Measurements from ENCODE around the gene ZBTB46.

The ZBTB46 gene

GRCh38 chr20:63754008-63754407 lies 77.1 kb downstream of the ZBTB46 start:
- H2BK12ac ChIP-seq (ENCODE audit: low read length): no peak overlapping the region
- H3K4ac ChIP-seq (ENCODE audit: low read depth, low read length): no peak overlapping the region
- H3K4me3 ChIP-seq (ENCODE audit: low read depth, low read length): no peak overlapping the region
- H3K14ac ChIP-seq (ENCODE audit: low read length): no peak overlapping the region
- H3K79me1 ChIP-seq (ENCODE audit: low read length): no peaks in the 10 kb centered on the region
- DNase-seq: no peak
- H3K23ac ChIP-seq (ENCODE audit: low read length): no peak overlapping the region
- no peak overlapping the region for H4K91ac ChIP-seq (ENCODE audit: low read depth, low read length)
- no peak overlapping the region for H2AFZ ChIP-seq (ENCODE audit: insufficient read depth, low read length, poor library complexity)
- H3K79me2 ChIP-seq (ENCODE audit: control insufficient read depth, insufficient read depth, low read length, poor library complexity): no peaks in the 10 kb centered on the region
- no peak overlapping the region for H3K4me2 ChIP-seq (ENCODE audit: low read length)
- H2AK5ac ChIP-seq (ENCODE audit: low read length): no peak overlapping the region
- no peaks in the 10 kb centered on the region for H3K27me3 ChIP-seq (ENCODE audit: insufficient read depth, low read length)
- WGBS (ENCODE audit: extremely low coverage, insufficient coverage, insufficient read length): no CpG with 5 or more reads among the region's 16 CpGs
- no peak overlapping the region for H4K8ac ChIP-seq (ENCODE audit: low read depth, low read length)
- H2BK120ac ChIP-seq (ENCODE audit: insufficient read depth, low read length, poor library complexity): no peak overlapping the region
- no peak overlapping the region for H3K27ac ChIP-seq (ENCODE audit: low read depth, low read length)
- peaks cover 7% of the 10 kb centered on the region for H3K9me3 ChIP-seq (ENCODE audit: insufficient read depth, low read depth, low read length)
- peaks cover 7 to 8% of the 10 kb centered on the region in 2 experiments for H3K36me3 ChIP-seq (ENCODE audit: control insufficient read depth in 1 of 2, insufficient read depth in 2 of 2, low read length in 2 of 2)
- H3K9ac ChIP-seq (ENCODE audit: low read length): no peak overlapping the region
- H2BK5ac ChIP-seq (ENCODE audit: low read depth, low read length, poor library complexity): no peak overlapping the region
- H3K4me1 ChIP-seq (ENCODE audit: control insufficient read depth in 1 of 2, insufficient read depth in 2 of 2, low read length in 2 of 2): no peaks in the 10 kb centered on the region
- H4K12ac ChIP-seq (ENCODE audit: low read depth, low read length): no peak overlapping the region
- no peak overlapping the region for H3K18ac ChIP-seq (ENCODE audit: low read length)

DNA sequence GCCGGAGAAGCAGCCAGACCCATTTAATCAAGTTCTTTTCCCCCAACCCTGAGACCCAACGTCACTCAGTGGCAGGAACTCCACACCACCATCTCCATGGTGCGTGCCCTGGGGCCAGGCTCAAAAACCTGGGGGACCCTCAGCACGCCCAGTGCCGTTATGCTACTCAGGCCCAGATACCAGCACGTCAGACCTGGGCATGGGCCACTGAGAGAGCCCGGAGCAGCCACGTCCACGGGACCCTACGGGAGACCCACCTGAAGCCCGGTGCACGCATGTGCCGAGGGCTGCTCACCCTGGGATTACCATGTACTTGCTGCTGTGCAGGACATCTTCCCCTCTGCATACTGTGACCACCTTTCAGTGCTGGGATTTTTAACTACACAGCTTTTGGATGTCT lies 77.7 kb downstream of the ZBTB46 start:
- Histone ChIP-seq H3K9ac (ENCODE audit: low read length) (no peak overlapping the region), H4K8ac (ENCODE audit: low read depth, low read length) (no peak overlapping the region), H3K79me1 (ENCODE audit: low read length) (no peaks in the 10 kb centered on the region), H4K12ac (ENCODE audit: low read depth, low read length) (no peak overlapping the region), H2AK5ac (ENCODE audit: low read length) (no peak overlapping the region), H2BK12ac (ENCODE audit: low read length) (no peak overlapping the region), H3K4me2 (ENCODE audit: low read length) (no peak overlapping the region), H2BK5ac (ENCODE audit: low read depth, low read length, poor library complexity) (no peak overlapping the region), H2AFZ (ENCODE audit: insufficient read depth, low read length, poor library complexity) (no peak overlapping the region), H4K91ac (ENCODE audit: low read depth, low read length) (no peak overlapping the region), H3K36me3 (ENCODE audit: control insufficient read depth in 1 of 2, insufficient read depth in 2 of 2, low read length in 2 of 2) (peaks cover 8 to 10% of the 10 kb centered on the region in 2 experiments), H3K23ac (ENCODE audit: low read length) (no peak overlapping the region), H3K14ac (ENCODE audit: low read length) (no peak overlapping the region), H3K27me3 (ENCODE audit: insufficient read depth, low read length) (no peaks in the 10 kb centered on the region), H3K4ac (ENCODE audit: low read depth, low read length) (no peak overlapping the region), H3K18ac (ENCODE audit: low read length) (no peak overlapping the region), H2BK120ac (ENCODE audit: insufficient read depth, low read length, poor library complexity) (no peak overlapping the region), H3K79me2 (ENCODE audit: control insufficient read depth, insufficient read depth, low read length, poor library complexity) (no peaks in the 10 kb centered on the region), H3K9me3 (ENCODE audit: insufficient read depth, low read depth, low read length) (peaks cover 7% of the 10 kb centered on the region), H3K27ac (ENCODE audit: low read depth, low read length) (no peak overlapping the region), H3K4me3 (ENCODE audit: low read depth, low read length) (no peak overlapping the region), H3K4me1 (ENCODE audit: control insufficient read depth in 1 of 2, insufficient read depth in 2 of 2, low read length in 2 of 2) (no peaks in the 10 kb centered on the region)
- DNase-seq: no peak
- no CpG with 5 or more reads among the region's 13 CpGs for WGBS (ENCODE audit: extremely low coverage, insufficient coverage, insufficient read length)

DNA sequence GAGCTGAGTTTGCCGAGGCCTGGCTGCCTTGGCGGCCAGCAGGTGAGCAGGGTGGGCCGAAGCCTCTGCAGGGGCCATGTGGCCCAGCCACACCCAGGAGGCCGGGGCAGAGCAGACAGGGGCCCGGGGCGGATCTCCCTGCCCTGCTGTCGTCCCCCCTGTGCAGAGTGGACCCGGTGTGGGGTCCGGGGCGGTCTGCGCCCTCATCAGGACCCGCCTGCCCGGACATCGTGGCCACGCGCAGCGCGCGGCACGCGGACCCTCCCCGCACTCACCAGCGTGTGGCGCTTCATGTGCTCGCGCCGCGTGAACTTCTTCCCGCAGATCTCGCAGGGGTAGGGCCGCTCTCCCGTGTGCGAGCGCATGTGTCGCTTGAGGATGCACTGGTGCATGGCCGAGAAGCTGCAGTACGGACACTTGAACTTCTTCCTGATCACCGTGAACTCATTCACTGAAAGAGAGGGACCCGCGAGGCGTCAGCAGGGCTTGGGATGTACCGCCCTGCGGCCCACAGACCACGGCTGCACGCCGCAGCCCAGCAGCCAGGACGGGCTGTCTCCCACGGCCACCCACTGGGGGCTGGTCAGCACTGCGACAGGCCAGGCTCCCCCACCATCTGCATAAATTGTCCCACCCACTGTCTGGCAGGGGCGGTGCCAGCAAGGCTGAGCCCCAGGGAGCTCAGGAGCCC lies 78.5 kb downstream of the ZBTB46 start:
- Histone ChIP-seq H3K79me2 (ENCODE audit: control insufficient read depth, insufficient read depth, low read length, poor library complexity) (no peaks in the 10 kb centered on the region), H3K27ac (ENCODE audit: low read depth, low read length) (no peak overlapping the region), H2BK5ac (ENCODE audit: low read depth, low read length, poor library complexity) (no peak overlapping the region), H4K8ac (ENCODE audit: low read depth, low read length) (no peak overlapping the region), H2AFZ (ENCODE audit: insufficient read depth, low read length, poor library complexity) (no peak overlapping the region), H3K4me1 (ENCODE audit: control insufficient read depth in 1 of 2, insufficient read depth in 2 of 2, low read length in 2 of 2) (no peaks in the 10 kb centered on the region), H3K4me2 (ENCODE audit: low read length) (no peak overlapping the region), H3K27me3 (ENCODE audit: insufficient read depth, low read length) (no peaks in the 10 kb centered on the region), H2BK120ac (ENCODE audit: insufficient read depth, low read length, poor library complexity) (no peak overlapping the region), H3K79me1 (ENCODE audit: low read length) (no peaks in the 10 kb centered on the region), H3K23ac (ENCODE audit: low read length) (no peak overlapping the region), H3K4ac (ENCODE audit: low read depth, low read length) (no peak overlapping the region), H3K9me3 (ENCODE audit: insufficient read depth, low read depth, low read length) (peaks cover 7% of the 10 kb centered on the region), H4K12ac (ENCODE audit: low read depth, low read length) (no peak overlapping the region), H4K91ac (ENCODE audit: low read depth, low read length) (no peak overlapping the region), H2BK12ac (ENCODE audit: low read length) (no peak overlapping the region), H3K14ac (ENCODE audit: low read length) (no peak overlapping the region), H3K18ac (ENCODE audit: low read length) (no peak overlapping the region), H3K9ac (ENCODE audit: low read length) (no peak overlapping the region), H3K4me3 (ENCODE audit: low read depth, low read length) (no peak overlapping the region), H3K36me3 (ENCODE audit: control insufficient read depth in 1 of 2, insufficient read depth in 2 of 2, low read length in 2 of 2) (peaks cover 8 to 10% of the 10 kb centered on the region in 2 experiments), H2AK5ac (ENCODE audit: low read length) (no peak overlapping the region)
- no CpG with 5 or more reads among the region's 50 CpGs for WGBS (ENCODE audit: extremely low coverage, insufficient coverage, insufficient read length)
- no peak for DNase-seq

DNA sequence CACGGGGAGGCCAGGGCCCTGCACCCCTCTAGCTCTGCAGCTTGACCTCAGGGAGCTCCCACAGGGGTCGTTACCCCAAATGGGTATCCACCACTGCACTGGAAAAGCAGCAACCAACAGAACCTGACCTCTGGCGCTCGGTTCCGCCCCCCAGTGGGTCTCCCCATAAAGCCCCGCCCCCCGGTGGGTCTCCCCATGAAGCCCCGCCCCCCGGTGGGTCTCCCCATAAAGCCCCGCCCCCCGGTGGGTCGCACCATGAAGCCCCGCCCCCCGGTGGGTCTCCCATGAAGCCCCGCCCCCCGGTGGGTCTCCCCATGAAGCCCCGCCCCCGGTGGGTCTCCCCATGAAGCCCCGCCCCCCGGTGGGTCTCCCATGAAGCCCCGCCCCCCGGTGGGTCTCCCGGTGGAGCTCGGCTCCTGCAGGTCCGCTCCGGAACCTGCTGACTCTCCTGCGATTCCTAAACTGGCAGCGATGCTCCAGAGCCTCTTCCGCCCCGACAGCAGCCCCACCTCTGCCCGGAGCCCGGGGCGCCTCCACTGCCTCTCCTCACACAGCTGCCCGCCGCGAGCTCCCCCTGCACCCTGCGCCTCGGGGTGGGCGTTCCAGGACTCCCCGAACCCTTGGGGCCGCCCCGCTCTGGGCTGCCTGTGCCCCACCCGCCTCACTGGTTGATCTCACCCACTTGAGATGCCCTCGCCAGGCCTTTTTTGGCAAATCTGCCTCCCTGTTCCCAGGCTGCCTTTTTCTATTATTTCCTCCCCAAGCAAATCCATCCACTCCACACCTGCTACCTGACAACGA lies 79.4 kb downstream of the ZBTB46 start:
- DNase-seq: no peak
- Histone ChIP-seq H3K36me3 (ENCODE audit: control insufficient read depth in 1 of 2, insufficient read depth in 2 of 2, low read length in 2 of 2) (peaks cover 12 to 13% of the 10 kb centered on the region in 2 experiments), H2AFZ (ENCODE audit: insufficient read depth, low read length, poor library complexity) (no peak overlapping the region), H4K91ac (ENCODE audit: low read depth, low read length) (no peak overlapping the region), H4K12ac (ENCODE audit: low read depth, low read length) (no peak overlapping the region), H3K9me3 (ENCODE audit: insufficient read depth, low read depth, low read length) (peaks cover 7% of the 10 kb centered on the region), H3K4ac (ENCODE audit: low read depth, low read length) (no peak overlapping the region), H2AK5ac (ENCODE audit: low read length) (no peak overlapping the region), H3K4me2 (ENCODE audit: low read length) (no peak overlapping the region), H3K18ac (ENCODE audit: low read length) (no peak overlapping the region), H2BK120ac (ENCODE audit: insufficient read depth, low read length, poor library complexity) (no peak overlapping the region), H3K79me1 (ENCODE audit: low read length) (no peaks in the 10 kb centered on the region), H3K27ac (ENCODE audit: low read depth, low read length) (no peak overlapping the region), H2BK5ac (ENCODE audit: low read depth, low read length, poor library complexity) (no peak overlapping the region), H3K27me3 (ENCODE audit: insufficient read depth, low read length) (no peaks in the 10 kb centered on the region), H3K14ac (ENCODE audit: low read length) (no peak overlapping the region), H4K8ac (ENCODE audit: low read depth, low read length) (no peak overlapping the region), H3K4me3 (ENCODE audit: low read depth, low read length) (no peak overlapping the region), H3K23ac (ENCODE audit: low read length) (no peak overlapping the region), H3K4me1 (ENCODE audit: control insufficient read depth in 1 of 2, insufficient read depth in 2 of 2, low read length in 2 of 2) (no peaks in the 10 kb centered on the region), H3K9ac (ENCODE audit: low read length) (no peak overlapping the region), H2BK12ac (ENCODE audit: low read length) (no peak overlapping the region), H3K79me2 (ENCODE audit: control insufficient read depth, insufficient read depth, low read length, poor library complexity) (no peaks in the 10 kb centered on the region)
- WGBS (ENCODE audit: extremely low coverage, insufficient coverage, insufficient read length): no CpG with 5 or more reads among the region's 45 CpGs

All from trophoblast cell (in vitro differentiated cells and primary cell).